Measurements from ENCODE around the gene ZBTB11.

- TF ChIP-seq EZH2 (IDR thresholded peaks at IDR 0.05; ENCODE audit: borderline replicate concordance, low read depth, low read length, poor library complexity, severe bottlenecking), result no peak
- TF ChIP-seq CTCF (conservative IDR thresholded peaks at IDR 0.05; ENCODE audit: low read depth, low read length), result no peak
These were observed 32.2 kb upstream of the ZBTB11 start for GRCh38 chr3:101709126-101709525.

Measured in A673 (cell line).